ENCODE measurements around the gene ZRSR2. TPM values are rescaled to one million over a fixed set of nuclear protein-coding genes. Genes with fewer than 3 reads are reported as not detected.
"Not testable (repeated sequence)": the region's sequence is repeated elsewhere in the genome, so short reads cannot be mapped to it uniquely, and the experiment has no call there.

The ZRSR2 gene, protein sequence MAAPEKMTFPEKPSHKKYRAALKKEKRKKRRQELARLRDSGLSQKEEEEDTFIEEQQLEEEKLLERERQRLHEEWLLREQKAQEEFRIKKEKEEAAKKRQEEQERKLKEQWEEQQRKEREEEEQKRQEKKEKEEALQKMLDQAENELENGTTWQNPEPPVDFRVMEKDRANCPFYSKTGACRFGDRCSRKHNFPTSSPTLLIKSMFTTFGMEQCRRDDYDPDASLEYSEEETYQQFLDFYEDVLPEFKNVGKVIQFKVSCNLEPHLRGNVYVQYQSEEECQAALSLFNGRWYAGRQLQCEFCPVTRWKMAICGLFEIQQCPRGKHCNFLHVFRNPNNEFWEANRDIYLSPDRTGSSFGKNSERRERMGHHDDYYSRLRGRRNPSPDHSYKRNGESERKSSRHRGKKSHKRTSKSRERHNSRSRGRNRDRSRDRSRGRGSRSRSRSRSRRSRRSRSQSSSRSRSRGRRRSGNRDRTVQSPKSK
- total RNA-seq: 1 to 10 TPM; 4.0 to 6.1 TPM

DNA sequence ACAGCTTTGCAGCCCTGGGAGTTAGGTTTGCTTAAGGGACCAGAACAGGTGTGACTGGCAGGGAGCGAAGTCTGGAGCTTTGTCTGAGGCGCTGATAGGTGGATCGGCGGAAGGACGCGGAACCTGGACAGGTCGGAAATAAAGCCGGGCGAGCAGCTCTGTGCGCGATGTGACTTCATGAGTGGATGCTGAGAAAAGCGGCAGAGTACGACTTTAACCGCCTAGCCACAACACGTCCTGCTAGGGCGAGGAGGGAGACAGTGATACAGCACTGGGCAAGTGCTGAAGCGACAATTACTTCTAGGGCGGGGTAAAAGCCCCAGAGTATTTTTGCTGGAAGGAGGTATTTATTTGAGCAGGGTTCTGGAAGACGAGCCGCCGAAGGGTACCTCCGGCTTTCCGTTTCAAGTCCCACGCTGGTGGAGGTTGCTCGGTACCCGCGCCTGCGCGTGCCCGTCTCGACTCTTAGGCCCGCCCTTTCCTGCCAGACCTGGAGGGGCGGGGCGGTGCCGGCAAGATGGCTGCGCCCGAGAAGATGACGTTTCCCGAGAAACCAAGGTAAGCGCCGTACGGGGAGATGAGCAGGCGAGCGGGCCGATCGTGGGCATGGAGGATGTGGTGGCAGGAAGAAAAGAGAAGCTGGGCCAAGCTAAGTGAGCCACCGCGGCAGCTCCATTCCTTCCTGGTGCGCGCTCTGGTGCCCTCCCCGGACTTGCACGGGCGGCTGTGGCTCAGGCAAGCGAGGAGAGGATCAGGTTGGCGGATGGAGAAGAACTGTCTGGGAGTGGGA lies at the start of gene ZRSR2:
Gene ZRSR2, plus strand, starts transcription at position 506 of the 790 bp plus-strand sequence. Its CDS starts 12 bp downstream, at position 518.
- peak; percentile 89 for DNase-seq (ENCODE audit: low spot score)
- Histone ChIP-seq H3K27ac (peak within 1 kb of the TSS; percentile 79 to 81), H3K27me3 (no peaks in the 10 kb centered on the region), H3K4me3 (peak within 1 kb of the TSS; percentile 76 to 82), H3K36me3 (no peaks in the 10 kb centered on the region), H3K4me1 (peaks cover 0 to 21% of the 10 kb centered on the region in 2 donors), H3K9me3 (no peaks in the 10 kb centered on the region)
- TF ChIP-seq, protein P1, sequence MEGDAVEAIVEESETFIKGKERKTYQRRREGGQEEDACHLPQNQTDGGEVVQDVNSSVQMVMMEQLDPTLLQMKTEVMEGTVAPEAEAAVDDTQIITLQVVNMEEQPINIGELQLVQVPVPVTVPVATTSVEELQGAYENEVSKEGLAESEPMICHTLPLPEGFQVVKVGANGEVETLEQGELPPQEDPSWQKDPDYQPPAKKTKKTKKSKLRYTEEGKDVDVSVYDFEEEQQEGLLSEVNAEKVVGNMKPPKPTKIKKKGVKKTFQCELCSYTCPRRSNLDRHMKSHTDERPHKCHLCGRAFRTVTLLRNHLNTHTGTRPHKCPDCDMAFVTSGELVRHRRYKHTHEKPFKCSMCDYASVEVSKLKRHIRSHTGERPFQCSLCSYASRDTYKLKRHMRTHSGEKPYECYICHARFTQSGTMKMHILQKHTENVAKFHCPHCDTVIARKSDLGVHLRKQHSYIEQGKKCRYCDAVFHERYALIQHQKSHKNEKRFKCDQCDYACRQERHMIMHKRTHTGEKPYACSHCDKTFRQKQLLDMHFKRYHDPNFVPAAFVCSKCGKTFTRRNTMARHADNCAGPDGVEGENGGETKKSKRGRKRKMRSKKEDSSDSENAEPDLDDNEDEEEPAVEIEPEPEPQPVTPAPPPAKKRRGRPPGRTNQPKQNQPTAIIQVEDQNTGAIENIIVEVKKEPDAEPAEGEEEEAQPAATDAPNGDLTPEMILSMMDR (IDR thresholded peaks at IDR 0.05): no peak

DNA sequence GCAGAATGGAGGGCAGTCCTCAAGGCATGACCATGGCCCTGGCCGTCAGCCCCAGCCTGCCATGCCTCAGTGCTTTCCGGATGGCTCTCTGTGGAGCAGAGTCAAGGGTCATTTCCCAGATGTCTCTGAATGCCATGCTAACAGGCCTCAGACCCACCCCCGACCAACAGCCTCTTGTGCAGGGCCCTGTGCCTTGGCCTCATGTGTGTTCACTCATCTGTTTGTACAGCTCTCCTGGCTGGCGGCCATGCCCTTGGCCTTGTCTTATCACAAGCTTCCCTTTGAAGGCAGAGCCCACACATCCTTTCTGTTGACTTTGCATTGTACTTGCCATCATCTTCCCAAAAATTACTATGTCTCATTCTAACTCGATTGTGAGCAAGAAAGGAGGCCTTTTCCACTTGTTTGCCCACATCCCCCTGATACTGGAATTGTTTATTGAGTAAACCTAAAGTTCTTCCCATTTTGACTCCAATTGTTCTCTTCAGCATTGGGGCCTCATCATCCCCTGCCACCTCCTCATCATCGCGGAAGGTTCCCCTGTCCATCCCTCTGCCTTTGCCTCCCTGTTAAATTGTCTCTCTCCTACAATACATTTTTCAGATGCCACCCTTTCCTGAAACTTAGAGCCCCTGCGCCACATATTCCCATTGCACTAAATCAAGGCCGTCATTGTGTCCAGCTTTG lies 46.0 kb upstream of the ZRSR2 start:
- TF ChIP-seq, protein P1 (IDR thresholded peaks at IDR 0.05): no peak
- Histone ChIP-seq H3K4me3 (no peak overlapping the region), H3K4me1 (peaks cover 0 to 13% of the 10 kb centered on the region in 2 donors), H3K27me3 (no peaks in the 10 kb centered on the region), H3K36me3 (no peaks in the 10 kb centered on the region), H3K27ac (no peak overlapping the region), H3K9me3 (no peaks in the 10 kb centered on the region)
- no peak for DNase-seq (ENCODE audit: low spot score)

DNA sequence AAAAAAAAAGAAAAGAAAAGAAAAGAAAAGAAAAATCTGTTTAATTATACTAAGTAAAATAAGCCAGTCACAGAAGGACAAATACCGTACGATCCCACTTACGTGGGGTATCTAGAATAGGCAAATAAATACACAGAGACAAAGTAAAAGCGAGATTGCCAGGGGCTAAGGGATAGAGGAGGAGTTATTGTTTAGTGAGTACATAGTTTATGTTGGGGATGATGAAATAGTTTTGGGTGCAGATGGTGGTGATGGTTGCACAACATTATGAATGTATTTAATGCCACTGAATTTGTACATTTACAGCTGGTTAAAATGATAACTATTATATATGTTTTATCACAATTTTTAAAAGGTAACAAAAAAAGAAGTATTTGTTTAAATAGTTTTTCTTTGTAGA lies 45.1 kb upstream of the ZRSR2 start:
- TF ChIP-seq, protein P1 (IDR thresholded peaks at IDR 0.05): no peak
- Histone ChIP-seq H3K36me3 (no peaks in the 10 kb centered on the region), H3K4me3 (no peak overlapping the region), H3K27ac (no peak overlapping the region), H3K9me3 (no peaks in the 10 kb centered on the region), H3K4me1 (peaks cover 0 to 13% of the 10 kb centered on the region in 2 donors), H3K27me3 (no peaks in the 10 kb centered on the region)
- DNase-seq (ENCODE audit: low spot score): no peak

DNA sequence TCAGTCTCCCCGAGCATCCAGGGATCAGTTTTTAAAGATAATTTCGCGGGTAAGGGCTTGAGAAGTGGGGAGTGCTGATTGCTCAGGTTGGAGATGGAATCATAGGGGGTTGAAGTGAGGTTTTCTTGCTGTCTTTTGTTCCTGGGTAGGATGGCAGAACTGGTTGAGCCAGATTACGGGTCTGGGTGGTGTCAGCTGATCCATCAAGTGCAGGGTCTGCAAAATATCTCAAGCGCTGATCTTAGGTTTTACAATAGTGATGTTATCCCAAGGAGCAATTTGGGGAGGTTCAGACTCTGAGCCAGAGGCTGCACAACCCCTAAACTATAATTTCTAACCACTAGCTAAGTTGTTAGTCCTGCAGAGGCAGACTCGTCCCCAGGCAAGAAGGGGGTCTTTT lies 43.6 kb upstream of the ZRSR2 start:
- peaks cover 0 to 24% of the 10 kb centered on the region in 2 donors for H3K4me1 ChIP-seq
- not testable (repeated sequence) for H3K36me3 ChIP-seq; H3K27me3 ChIP-seq; H3K9me3 ChIP-seq; H3K27ac ChIP-seq; DNase-seq (ENCODE audit: low spot score); H3K4me3 ChIP-seq

DNA sequence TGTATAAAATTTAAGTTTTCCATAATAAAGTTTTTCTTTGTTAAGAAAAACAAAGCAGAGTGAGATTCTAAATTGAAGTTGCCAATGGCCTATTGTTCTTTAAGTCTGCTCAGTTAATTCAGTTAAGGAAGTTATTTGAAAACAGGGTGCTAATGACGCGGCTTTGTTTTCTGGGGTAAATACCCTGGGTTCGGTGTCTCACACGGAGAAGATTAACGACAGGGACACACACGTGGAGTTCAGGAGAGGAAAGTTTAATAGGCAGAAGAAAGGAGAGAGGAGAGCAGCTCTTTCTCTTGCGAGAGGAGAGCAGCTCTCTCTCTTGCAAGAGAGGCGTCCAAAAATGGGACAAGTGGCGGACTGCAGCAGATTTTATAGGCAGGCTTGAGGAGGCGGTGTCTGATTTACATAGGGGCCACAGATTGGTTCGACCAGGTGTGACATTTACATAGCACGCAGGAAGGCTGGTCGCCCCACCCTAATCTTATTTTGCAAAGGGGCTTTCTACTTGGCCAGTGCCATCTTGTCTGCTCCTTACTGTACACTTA lies 42.6 kb upstream of the ZRSR2 start:
- Histone ChIP-seq H3K36me3 (no peaks in the 10 kb centered on the region), H3K4me3 (no peak overlapping the region), H3K27me3 (no peaks in the 10 kb centered on the region), H3K27ac (no peak overlapping the region), H3K4me1 (peaks cover 0 to 29% of the 10 kb centered on the region in 2 donors), H3K9me3 (no peaks in the 10 kb centered on the region)
- TF ChIP-seq, protein P1 (IDR thresholded peaks at IDR 0.05): no peak
- no peak for DNase-seq (ENCODE audit: low spot score)

Measured in right atrium auricular region (tissue), 2 donors.